ENCODE data around the gene HDAC5. TPM values are rescaled to one million over a fixed set of nuclear protein-coding genes. Genes with fewer than 3 reads are reported as not detected.

Gene HDAC5
- total RNA-seq, 1 donor from 2014 or later = 185 TPM

DNA sequence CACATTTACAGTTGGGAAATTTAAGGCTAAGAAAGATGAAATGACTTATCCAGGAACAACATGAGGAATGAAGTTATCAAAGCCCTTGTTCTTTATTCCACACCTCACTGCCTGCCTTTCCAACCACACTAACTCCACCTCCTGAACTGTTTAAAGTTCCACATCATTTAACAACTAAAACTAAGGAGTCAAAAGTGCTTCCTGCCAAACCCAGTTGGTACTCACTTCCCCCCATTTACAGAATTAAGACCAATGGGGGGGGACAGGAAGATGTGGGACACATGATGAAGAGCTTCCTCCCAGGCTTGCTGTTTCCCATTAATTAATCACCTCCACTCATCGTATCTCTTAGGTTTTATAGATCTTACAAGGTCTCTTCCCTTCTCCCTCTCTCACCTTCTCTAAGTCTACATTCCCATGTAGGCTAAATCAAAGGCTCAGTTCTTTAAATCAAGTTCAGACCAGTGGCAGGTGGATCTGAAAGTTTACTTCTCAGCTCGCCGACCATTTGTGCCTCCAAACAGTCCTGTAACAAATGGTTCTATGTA, 89.5 kb downstream of the HDAC5 start:
- Mint-ChIP-seq H3K27ac (ENCODE audit: unreplicated experiment) (no peak overlapping the region), H3K36me3 (ENCODE audit: unreplicated experiment) (no peaks in the 10 kb centered on the region), H3K27me3 (ENCODE audit: unreplicated experiment) (no peaks in the 10 kb centered on the region), H3K4me3 (ENCODE audit: unreplicated experiment) (no peak overlapping the region), H3K4me1 (ENCODE audit: low read depth, unreplicated experiment) (peaks cover 7% of the 10 kb centered on the region), H3K9me3 (ENCODE audit: unreplicated experiment) (peaks cover 2% of the 10 kb centered on the region)
- no peak for DNase-seq
- TF ChIP-seq, protein P1, sequence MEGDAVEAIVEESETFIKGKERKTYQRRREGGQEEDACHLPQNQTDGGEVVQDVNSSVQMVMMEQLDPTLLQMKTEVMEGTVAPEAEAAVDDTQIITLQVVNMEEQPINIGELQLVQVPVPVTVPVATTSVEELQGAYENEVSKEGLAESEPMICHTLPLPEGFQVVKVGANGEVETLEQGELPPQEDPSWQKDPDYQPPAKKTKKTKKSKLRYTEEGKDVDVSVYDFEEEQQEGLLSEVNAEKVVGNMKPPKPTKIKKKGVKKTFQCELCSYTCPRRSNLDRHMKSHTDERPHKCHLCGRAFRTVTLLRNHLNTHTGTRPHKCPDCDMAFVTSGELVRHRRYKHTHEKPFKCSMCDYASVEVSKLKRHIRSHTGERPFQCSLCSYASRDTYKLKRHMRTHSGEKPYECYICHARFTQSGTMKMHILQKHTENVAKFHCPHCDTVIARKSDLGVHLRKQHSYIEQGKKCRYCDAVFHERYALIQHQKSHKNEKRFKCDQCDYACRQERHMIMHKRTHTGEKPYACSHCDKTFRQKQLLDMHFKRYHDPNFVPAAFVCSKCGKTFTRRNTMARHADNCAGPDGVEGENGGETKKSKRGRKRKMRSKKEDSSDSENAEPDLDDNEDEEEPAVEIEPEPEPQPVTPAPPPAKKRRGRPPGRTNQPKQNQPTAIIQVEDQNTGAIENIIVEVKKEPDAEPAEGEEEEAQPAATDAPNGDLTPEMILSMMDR (IDR thresholded peaks at IDR 0.05; ENCODE audit: partially characterized antibody, unreplicated experiment) = no peak

DNA sequence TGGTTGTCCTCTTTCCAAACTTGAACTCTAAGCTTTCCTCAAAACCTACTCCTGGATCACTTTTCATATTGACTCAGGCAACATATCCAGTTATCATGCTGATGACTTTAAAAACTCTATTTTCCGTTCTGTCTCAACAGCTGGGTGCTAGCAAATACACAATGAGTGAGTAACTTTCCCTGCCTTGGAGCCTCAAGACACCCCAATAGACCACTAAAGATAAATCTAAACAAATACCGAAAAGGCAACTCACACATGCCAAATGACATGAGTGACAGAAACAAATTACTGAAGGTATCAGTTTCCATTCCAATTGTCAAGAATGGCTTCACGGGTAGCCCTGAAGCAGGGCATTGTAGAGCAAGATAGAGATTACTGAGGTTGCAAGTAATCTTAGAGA, 93.0 kb downstream of the HDAC5 start:
- TF ChIP-seq, protein P1 (IDR thresholded peaks at IDR 0.05; ENCODE audit: partially characterized antibody, unreplicated experiment) = no peak
- no peak for DNase-seq
- Mint-ChIP-seq H3K4me3 (ENCODE audit: unreplicated experiment) (no peak overlapping the region), H3K27ac (ENCODE audit: unreplicated experiment) (no peak overlapping the region), H3K36me3 (ENCODE audit: unreplicated experiment) (no peaks in the 10 kb centered on the region), H3K4me1 (ENCODE audit: low read depth, unreplicated experiment) (peaks cover 5% of the 10 kb centered on the region), H3K9me3 (ENCODE audit: unreplicated experiment) (peaks cover 3% of the 10 kb centered on the region), H3K27me3 (ENCODE audit: unreplicated experiment) (no peaks in the 10 kb centered on the region)

DNA sequence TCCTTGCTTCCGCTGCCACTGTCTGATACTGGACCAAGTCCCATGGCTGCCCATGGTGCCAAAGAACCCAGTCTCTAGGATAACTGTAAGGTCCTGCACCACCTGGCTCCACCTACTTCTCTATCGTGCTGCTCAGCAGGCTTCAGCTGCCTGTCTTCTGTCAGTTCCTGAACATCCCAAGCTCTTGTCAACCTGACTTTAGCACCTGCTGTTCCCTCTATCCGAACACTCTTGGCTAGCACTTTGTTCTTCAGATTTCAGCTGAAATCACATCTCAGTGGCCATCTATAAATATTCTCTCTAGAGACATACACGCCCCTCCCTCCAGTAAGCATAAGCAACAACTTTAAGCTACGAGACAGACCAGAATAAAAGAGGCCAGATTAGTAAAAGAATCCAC, 93.7 kb downstream of the HDAC5 start:
- Mint-ChIP-seq H3K4me1 (ENCODE audit: low read depth, unreplicated experiment) (peaks cover 10% of the 10 kb centered on the region), H3K27me3 (ENCODE audit: unreplicated experiment) (no peaks in the 10 kb centered on the region), H3K4me3 (ENCODE audit: unreplicated experiment) (no peak overlapping the region), H3K9me3 (ENCODE audit: unreplicated experiment) (peaks cover 3% of the 10 kb centered on the region), H3K27ac (ENCODE audit: unreplicated experiment) (no peak overlapping the region), H3K36me3 (ENCODE audit: unreplicated experiment) (no peaks in the 10 kb centered on the region)
- DNase-seq = no peak
- TF ChIP-seq, protein P1 (IDR thresholded peaks at IDR 0.05; ENCODE audit: partially characterized antibody, unreplicated experiment) = no peak

Other genes with a start within 250 kb of the HDAC5 start
- 51.6 TPM for gene MPP2, start 216.1 kb downstream of the HDAC5 start, total RNA-seq (ENCODE audit: unreplicated experiment)
- gene PPY, start 181.2 kb downstream of the HDAC5 start, total RNA-seq (ENCODE audit: unreplicated experiment) = not detected
- not detected for gene PYY, start 169.7 kb downstream of the HDAC5 start, total RNA-seq (ENCODE audit: unreplicated experiment)
- gene NAGS, start 119.0 kb downstream of the HDAC5 start, total RNA-seq (ENCODE audit: unreplicated experiment) = 0.49 TPM
- gene TMEM101, start 108.7 kb downstream of the HDAC5 start, total RNA-seq (ENCODE audit: unreplicated experiment) = 22.6 TPM
- 57.9 TPM for gene LSM12, start 57.0 kb downstream of the HDAC5 start, total RNA-seq (ENCODE audit: unreplicated experiment)
- 51.2 TPM for gene G6PC3, start 52.9 kb downstream of the HDAC5 start, total RNA-seq (ENCODE audit: unreplicated experiment)
- 3.2 TPM for gene HROB, start 18.3 kb upstream of the HDAC5 start, total RNA-seq (ENCODE audit: unreplicated experiment)
- not detected for gene ASB16, start 47.1 kb upstream of the HDAC5 start, total RNA-seq (ENCODE audit: unreplicated experiment)
- gene TMUB2, start 63.3 kb upstream of the HDAC5 start, total RNA-seq (ENCODE audit: unreplicated experiment) = 52.1 TPM
- 146 TPM for gene ATXN7L3, start 76.2 kb upstream of the HDAC5 start, total RNA-seq (ENCODE audit: unreplicated experiment)
- 97.6 TPM for gene UBTF, start 96.0 kb upstream of the HDAC5 start, total RNA-seq (ENCODE audit: unreplicated experiment)
- gene SLC4A1, start 144.5 kb upstream of the HDAC5 start, total RNA-seq (ENCODE audit: unreplicated experiment) = not detected
- 282 TPM for gene RUNDC3A, start 185.0 kb upstream of the HDAC5 start, total RNA-seq (ENCODE audit: unreplicated experiment)
- 104 TPM for gene SLC25A39, start 201.2 kb upstream of the HDAC5 start, total RNA-seq (ENCODE audit: unreplicated experiment)
- 88.7 TPM for gene GRN, start 221.7 kb upstream of the HDAC5 start, total RNA-seq (ENCODE audit: unreplicated experiment)
- 81.3 TPM for gene FAM171A2, start 240.2 kb upstream of the HDAC5 start, total RNA-seq (ENCODE audit: unreplicated experiment)